Measurements from ENCODE around the gene KLHDC9.

DNA sequence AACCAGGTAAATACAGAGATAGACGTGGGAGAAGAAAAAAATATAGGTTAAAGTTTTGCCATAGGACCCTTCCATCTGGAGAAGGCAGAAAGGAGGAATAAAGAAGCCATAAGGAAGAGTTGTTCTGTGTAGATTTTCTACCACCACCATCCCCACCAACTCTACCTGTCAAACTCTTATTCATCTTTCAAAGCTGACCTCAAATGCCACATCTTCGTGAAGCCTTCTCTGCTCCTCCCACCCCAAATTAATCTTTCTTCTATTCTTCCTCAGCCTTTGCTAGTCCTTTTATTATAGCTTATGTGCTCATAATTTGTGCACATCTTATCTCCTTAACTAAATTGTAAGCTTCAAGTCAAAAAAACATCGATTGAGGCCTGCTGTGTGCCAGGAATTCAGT, 7.5 kb upstream of the KLHDC9 start:
- TF ChIP-seq CTCF (conservative IDR thresholded peaks at IDR 0.05): no peak
- no peak for TF ChIP-seq ZFX (IDR thresholded peaks at IDR 0.05)
